PC-9 (cell line): Measurements from ENCODE around the gene FOXO3. TPM values are rescaled to one million over a fixed set of nuclear protein-coding genes. Genes with fewer than 3 reads are reported as not detected.
"Not testable (repeated sequence)": the region's sequence is repeated elsewhere in the genome, so short reads cannot be mapped to it uniquely, and the experiment has no call there.

Experiments
- BruUV-seq: library from RNA; stranded (reverse); fragments of 400-500 nt; replicated peaks from 2 replicates; lab custom pipeline; 2021; lab: Mats Ljungman, UMichigan
- CTCF ChIA-PET: fragments of 300-600 bp; sonication (Branson Sonifier 250); formaldehyde crosslinking; loops from one replicate; lab custom pipeline; 2022; ENCODE audit warnings: antibody characterized with exemption; lab: Charles Lee
- POLR2A ChIA-PET: fragments of 300-600 bp; sonication (Branson Sonifier 250); formaldehyde crosslinking; loops from one replicate; lab custom pipeline; 2022; ENCODE audit warnings: antibody characterized with exemption; ENCODE audit not compliant: unreplicated experiment; lab: Charles Lee
- DNase-seq, 2 experiments: peaks; one replicate each; pipeline versions ENCODE4 v3.0.0 to v3.0.0-alpha.2; 2015 to 2022; ENCODE audit warnings: mixed read lengths in 1 of 2
- H2AFZ ChIP-seq: fragments of 200-600 bp; sonication (generic); 2 replicates; pipeline ENCODE4 v1.8.1; 2017; ENCODE audit warnings: antibody characterized with exemption
- H3F3A ChIP-seq: fragments of 200-600 bp; sonication (generic); 2 replicates; pipeline ENCODE4 v1.8.1; 2017; ENCODE audit warnings: antibody characterized with exemption, mild to moderate bottlenecking, low read depth; ENCODE audit not compliant: insufficient read depth
- H3K27ac ChIP-seq: fragments of 200-600 bp; sonication (generic); 2 replicates; pipeline ENCODE4 v1.6.1; 2016; ENCODE audit warnings: mixed run types
- H3K27me3 ChIP-seq: fragments of 200-600 bp; sonication (generic); 2 replicates; pipeline ENCODE4 v1.6.1; 2016; ENCODE audit warnings: low read depth, mixed run types; ENCODE audit not compliant: insufficient read depth
- H3K36me3 ChIP-seq: fragments of 200-600 bp; sonication (generic); 2 replicates; pipeline ENCODE4 v1.6.1; 2016; ENCODE audit warnings: low read depth, mixed run types
- H3K4me1 ChIP-seq: fragments of 200-600 bp; sonication (generic); replicated peaks from 2 replicates; pipeline ENCODE4 v1.6.1; 2016; ENCODE audit warnings: mixed run types; ENCODE audit not compliant: insufficient read depth
- H3K4me2 ChIP-seq: fragments of 200-600 bp; sonication (generic); 2 replicates; pipeline ENCODE4 v1.6.1; 2017; ENCODE audit warnings: mixed run types
- H3K4me3 ChIP-seq: fragments of 200-600 bp; sonication (generic); 2 replicates; pipeline ENCODE4 v1.6.1; 2016; ENCODE audit warnings: mixed run types
- H3K79me2 ChIP-seq: fragments of 200-600 bp; sonication (generic); 2 replicates; pipeline ENCODE4 v1.6.1; 2017; ENCODE audit warnings: low read depth, mixed run types
- H3K9me2 ChIP-seq: fragments of 200-600 bp; sonication (generic); 2 replicates; pipeline ENCODE4 v1.8.1; 2017; ENCODE audit warnings: mild to moderate bottlenecking; ENCODE audit not compliant: insufficient read depth
- H3K9me3 ChIP-seq: fragments of 200-600 bp; sonication (generic); 2 replicates; pipeline ENCODE4 v1.8.1; 2016; ENCODE audit warnings: low read depth; ENCODE audit not compliant: insufficient read depth
- H4K20me1 ChIP-seq: fragments of 200-600 bp; sonication (generic); 2 replicates; pipeline ENCODE4 v1.8.1; 2017; ENCODE audit not compliant: insufficient read depth
- CTCF ChIP-seq: fragments of 200-600 bp; sonication (generic); conservative IDR thresholded peaks from 2 replicates; pipeline ENCODE4 v1.6.1; 2017; ENCODE audit warnings: mixed run types, antibody characterized with exemption, mild to moderate bottlenecking, moderate library complexity
- EZH2 ChIP-seq: fragments of 200-600 bp; sonication (generic); IDR thresholded peaks from 2 replicates; pipeline ENCODE4 v1.8.0; 2017; ENCODE audit warnings: antibody characterized with exemption, low read depth
- intact Hi-C: fragments of 100-400 bp; cut with micrococcal nuclease; formaldehyde crosslinking; loops from one replicate; pipeline ENCODE4 v1.10.0; 2022; ENCODE audit not compliant: unreplicated experiment
- total RNA-seq: library from RNA; stranded (reverse); gene quantifications from 2 replicates; pipeline ENCODE4 v1.2.3, GENCODE V29; 2021

The FOXO3 gene
- total RNA-seq, 1 experiment from 2014 or later = 59.4 TPM

- Histone ChIP-seq H3K4me1 (peaks cover 62% of the 10 kb centered on the region), H3K79me2 (peaks cover 83% of the 10 kb centered on the region), H3K27ac (peak overlapping the region; percentile 13; the same call in 1 of the 2 replicates), H3F3A (peaks cover 50% of the 10 kb centered on the region), H3K36me3 (peaks cover 47% of the 10 kb centered on the region)
- H4K20me1 ChIP-seq, H3K4me3 ChIP-seq, POLR2A ChIA-PET, H2AFZ ChIP-seq, BruUV-seq, H3K9me3 ChIP-seq, H3K9me2 ChIP-seq, H3K4me2 ChIP-seq, H3K27me3 ChIP-seq, CTCF ChIA-PET, intact Hi-C loops: not testable (repeated sequence)
- DNase-seq = peak in 1 of 2 experiments; percentile 28
Measured at GRCh38 chr6:108682383-108683119, 121.8 kb downstream of the FOXO3 start.

GRCh38 chr6:108683976-108684375 lies 123.3 kb downstream of the FOXO3 start:
- H3K4me3 ChIP-seq, BruUV-seq, H2AFZ ChIP-seq, DNase-seq, POLR2A ChIA-PET, H3K4me2 ChIP-seq, H3K9me2 ChIP-seq, H3K27me3 ChIP-seq, H3K9me3 ChIP-seq, H4K20me1 ChIP-seq: not testable (repeated sequence)
- CTCF ChIA-PET = interaction anchor here (0.6 kb wide), 1 partner anchor 124 kb away, joined by 3 read pairs; no protein-coding TSS in a partner anchor
- Histone ChIP-seq H3F3A (peaks cover 53% of the 10 kb centered on the region), H3K4me1 (peaks cover 73% of the 10 kb centered on the region), H3K27ac (peak overlapping the region; percentile 71; the same call in 1 of the 2 replicates), H3K79me2 (peaks cover 85% of the 10 kb centered on the region), H3K36me3 (peaks cover 49% of the 10 kb centered on the region)
- intact Hi-C loops = loop anchor here (1.0 kb wide), 1 partner anchor 48 kb away; no protein-coding TSS in a partner anchor

GRCh38 chr6:108684771-108685329 lies 124.1 kb downstream of the FOXO3 start:
- TF ChIP-seq CTCF = no peak
- no peak for TF ChIP-seq EZH2
- Histone ChIP-seq H3K4me3 (no peak overlapping the region), H3K79me2 (peaks cover 81% of the 10 kb centered on the region), H3K9me3 (no peaks in the 10 kb centered on the region), H3K9me2 (no peaks in the 10 kb centered on the region), H4K20me1 (no peaks in the 10 kb centered on the region), H3K36me3 (peaks cover 41% of the 10 kb centered on the region), H3K4me1 (peaks cover 79% of the 10 kb centered on the region), H3F3A (peaks cover 50% of the 10 kb centered on the region), H3K27me3 (no peaks in the 10 kb centered on the region), H3K27ac (peak overlapping the region; percentile 71), H3K4me2 (peak overlapping the region; percentile 26), H2AFZ (no peak overlapping the region)
- intact Hi-C loops = loop anchor here (1.0 kb wide), 1 partner anchor 47 kb away; no protein-coding TSS in a partner anchor
- CTCF ChIA-PET = interaction anchor here (1.1 kb wide), 1 partner anchor 47 kb away, joined by 3 read pairs; no protein-coding TSS in a partner anchor
- BruUV-seq = no TSS peak
- peak; percentile 56 to 76 for DNase-seq
- POLR2A ChIA-PET = no interaction called here

GRCh38 chr6:108685970-108686369 lies 125.3 kb downstream of the FOXO3 start:
- Histone ChIP-seq H2AFZ (no peak overlapping the region), H3K9me2 (no peaks in the 10 kb centered on the region), H3K27me3 (no peaks in the 10 kb centered on the region), H3K27ac (peak overlapping the region; percentile 71), H4K20me1 (no peaks in the 10 kb centered on the region), H3K4me1 (peaks cover 82% of the 10 kb centered on the region), H3K4me3 (no peak overlapping the region), H3K9me3 (no peaks in the 10 kb centered on the region), H3K4me2 (peak overlapping the region; percentile 45), H3K79me2 (peaks cover 82% of the 10 kb centered on the region), H3F3A (peaks cover 58% of the 10 kb centered on the region), H3K36me3 (peaks cover 36% of the 10 kb centered on the region)
- intact Hi-C loops = no loop called here
- TF ChIP-seq CTCF (no peak), EZH2 (no peak)
- ChIA-PET POLR2A (interaction anchor here (0.7 kb wide), 1 partner anchor 46 kb away, joined by 8 read pairs; no protein-coding TSS in a partner anchor), CTCF (no interaction called here)
- DNase-seq = peak in 1 of 2 experiments; percentile 31
- no TSS peak for BruUV-seq
